Mucosa of stomach (tissue), 1 donor: ENCODE measurements around the gene DYNC1H1.

Experiments used
- H3K27me3 ChIP-seq: one replicate; pipeline ENCODE4 v1.7.0; 2013; ENCODE audit warnings: mild to moderate bottlenecking, low read length; ENCODE audit not compliant: control insufficient read depth, insufficient read depth
- H3K36me3 ChIP-seq: one replicate; pipeline ENCODE4 v1.7.0; 2013; ENCODE audit warnings: low read length; ENCODE audit not compliant: control insufficient read depth, insufficient read depth
- H3K4me1 ChIP-seq: one replicate; pipeline ENCODE4 v1.7.0; 2013; ENCODE audit warnings: mild to moderate bottlenecking, low read length; ENCODE audit not compliant: control insufficient read depth, insufficient read depth
- H3K4me3 ChIP-seq: one replicate; pipeline ENCODE4 v1.7.0; 2013; ENCODE audit warnings: low read length
- H3K9ac ChIP-seq: one replicate; pipeline ENCODE4 v1.7.0; 2013; ENCODE audit warnings: mild to moderate bottlenecking, low read length, moderate library complexity
- H3K9me3 ChIP-seq: one replicate; pipeline ENCODE4 v1.7.0; 2013; ENCODE audit warnings: mild to moderate bottlenecking, low read length, moderate library complexity; ENCODE audit not compliant: control insufficient read depth
- donor health status: Pancreatic carcinoma.

Gene DYNC1H1

GRCh38 chr14:101988377-101988776, 24.0 kb downstream of the DYNC1H1 start:
- no peaks in the 10 kb centered on the region for H3K27me3 ChIP-seq
- H3K9me3 ChIP-seq = no peaks in the 10 kb centered on the region
- H3K9ac ChIP-seq = no peak overlapping the region
- no peak overlapping the region for H3K4me3 ChIP-seq
- no peaks in the 10 kb centered on the region for H3K4me1 ChIP-seq
- H3K36me3 ChIP-seq = peaks cover 28% of the 10 kb centered on the region

- no peaks in the 10 kb centered on the region for H3K9me3 ChIP-seq
- no peak overlapping the region for H3K9ac ChIP-seq
- H3K27me3 ChIP-seq = no peaks in the 10 kb centered on the region
- no peak overlapping the region for H3K4me3 ChIP-seq
- peaks cover 27% of the 10 kb centered on the region for H3K36me3 ChIP-seq
- no peaks in the 10 kb centered on the region for H3K4me1 ChIP-seq
Observed at GRCh38 chr14:101991352-101991751, 27.0 kb downstream of the DYNC1H1 start.

GRCh38 chr14:101992708-101993107, 28.3 kb downstream of the DYNC1H1 start:
- Histone ChIP-seq H3K9me3 (no peaks in the 10 kb centered on the region), H3K9ac (no peak overlapping the region), H3K4me3 (no peak overlapping the region), H3K4me1 (no peaks in the 10 kb centered on the region), H3K27me3 (no peaks in the 10 kb centered on the region), H3K36me3 (peaks cover 23% of the 10 kb centered on the region)

GRCh38 chr14:101997429-101998336, 33.3 kb downstream of the DYNC1H1 start:
- Histone ChIP-seq H3K4me3 (no peak overlapping the region), H3K27me3 (no peaks in the 10 kb centered on the region), H3K36me3 (peaks cover 16% of the 10 kb centered on the region), H3K9ac (no peak overlapping the region), H3K9me3 (no peaks in the 10 kb centered on the region), H3K4me1 (no peaks in the 10 kb centered on the region)

GRCh38 chr14:102000902-102001301, 36.5 kb downstream of the DYNC1H1 start:
- no peaks in the 10 kb centered on the region for H3K4me1 ChIP-seq
- H3K9me3 ChIP-seq = no peaks in the 10 kb centered on the region
- H3K9ac ChIP-seq = no peak overlapping the region
- no peak overlapping the region for H3K4me3 ChIP-seq
- no peaks in the 10 kb centered on the region for H3K27me3 ChIP-seq
- H3K36me3 ChIP-seq = peaks cover 23% of the 10 kb centered on the region

GRCh38 chr14:102005336-102005735, 41.0 kb downstream of the DYNC1H1 start:
- peaks cover 48% of the 10 kb centered on the region for H3K36me3 ChIP-seq
- H3K27me3 ChIP-seq = no peaks in the 10 kb centered on the region
- H3K4me1 ChIP-seq = no peaks in the 10 kb centered on the region
- no peak overlapping the region for H3K4me3 ChIP-seq
- H3K9me3 ChIP-seq = no peaks in the 10 kb centered on the region
- no peak overlapping the region for H3K9ac ChIP-seq

- no peak overlapping the region for H3K4me3 ChIP-seq
- no peaks in the 10 kb centered on the region for H3K9me3 ChIP-seq
- H3K36me3 ChIP-seq = peaks cover 53% of the 10 kb centered on the region
- H3K4me1 ChIP-seq = no peaks in the 10 kb centered on the region
- no peaks in the 10 kb centered on the region for H3K27me3 ChIP-seq
- no peak overlapping the region for H3K9ac ChIP-seq
Observed at GRCh38 chr14:102007916-102008418, 43.6 kb downstream of the DYNC1H1 start.

GRCh38 chr14:102008891-102009290, 44.5 kb downstream of the DYNC1H1 start:
- H3K9ac ChIP-seq = no peak overlapping the region
- H3K4me1 ChIP-seq = no peaks in the 10 kb centered on the region
- H3K4me3 ChIP-seq = no peak overlapping the region
- no peaks in the 10 kb centered on the region for H3K27me3 ChIP-seq
- H3K9me3 ChIP-seq = no peaks in the 10 kb centered on the region
- peaks cover 51% of the 10 kb centered on the region for H3K36me3 ChIP-seq

GRCh38 chr14:102011631-102012030, 47.3 kb downstream of the DYNC1H1 start:
- H3K4me3 ChIP-seq = no peak overlapping the region
- no peaks in the 10 kb centered on the region for H3K4me1 ChIP-seq
- peaks cover 46% of the 10 kb centered on the region for H3K36me3 ChIP-seq
- H3K27me3 ChIP-seq = no peaks in the 10 kb centered on the region
- H3K9me3 ChIP-seq = no peaks in the 10 kb centered on the region
- H3K9ac ChIP-seq = no peak overlapping the region

GRCh38 chr14:102012336-102012735, 48.0 kb downstream of the DYNC1H1 start:
- Histone ChIP-seq H3K9ac (no peak overlapping the region), H3K4me1 (no peaks in the 10 kb centered on the region), H3K36me3 (peaks cover 50% of the 10 kb centered on the region), H3K27me3 (no peaks in the 10 kb centered on the region), H3K9me3 (no peaks in the 10 kb centered on the region), H3K4me3 (no peak overlapping the region)

- Histone ChIP-seq H3K4me1 (no peaks in the 10 kb centered on the region), H3K9ac (no peak overlapping the region), H3K4me3 (no peak overlapping the region), H3K9me3 (no peaks in the 10 kb centered on the region), H3K36me3 (peaks cover 39% of the 10 kb centered on the region), H3K27me3 (no peaks in the 10 kb centered on the region)
Observed at GRCh38 chr14:102013669-102014200, 49.4 kb downstream of the DYNC1H1 start.

GRCh38 chr14:102015045-102015685, 50.8 kb downstream of the DYNC1H1 start:
- Histone ChIP-seq H3K27me3 (no peaks in the 10 kb centered on the region), H3K4me3 (no peak overlapping the region), H3K9me3 (no peaks in the 10 kb centered on the region), H3K9ac (no peak overlapping the region), H3K4me1 (no peaks in the 10 kb centered on the region), H3K36me3 (peaks cover 35% of the 10 kb centered on the region)
